HepG2 (cell line): ENCODE measurements around the gene CCDC57. TPM values are rescaled to one million over a fixed set of nuclear protein-coding genes. Genes with fewer than 3 reads are reported as not detected.

ENCODE experiments used
- ARNT2 ChIP-seq: sonication (generic); formaldehyde crosslinking; IDR thresholded peaks from 2 replicates; pipeline ENCODE4 v1.8.0; 2022; ENCODE audit warnings: mild to moderate bottlenecking, low read depth, missing genetic modification reagents, moderate library complexity
- DMTF1 ChIP-seq: sonication (generic); formaldehyde crosslinking; IDR thresholded peaks from 2 replicates; pipeline ENCODE4 v1.4.0; 2020; ENCODE audit warnings: mild to moderate bottlenecking, missing genetic modification reagents
- ETV5 ChIP-seq: IDR thresholded peaks from 2 replicates; pipeline ENCODE4 v1.6.1; 2018; ENCODE audit warnings: missing biosample characterization, missing genetic modification reagents, inconsistent platforms, borderline replicate concordance
- FOXC1 ChIP-seq: sonication (generic); formaldehyde crosslinking; IDR thresholded peaks from 2 replicates; pipeline ENCODE4 v1.8.0; 2022; ENCODE audit warnings: mild to moderate bottlenecking, missing genetic modification reagents, borderline replicate concordance
- GATAD2A ChIP-seq: IDR thresholded peaks from 2 replicates; pipeline ENCODE4 v1.6.1; 2016
- GZF1 ChIP-seq: sonication (generic); formaldehyde crosslinking; IDR thresholded peaks from 2 replicates; pipeline ENCODE4 v1.5.1; 2020; ENCODE audit warnings: mild to moderate bottlenecking, missing genetic modification reagents
- HDAC2 ChIP-seq: sonication (generic); formaldehyde crosslinking; IDR thresholded peaks from 2 replicates; pipeline ENCODE4 v1.4.0; 2020; ENCODE audit warnings: missing genetic modification reagents
- JARID2 ChIP-seq: sonication (generic); formaldehyde crosslinking; IDR thresholded peaks from 2 replicates; pipeline ENCODE4 v1.8.1; 2023; ENCODE audit warnings: missing genetic modification reagents, inconsistent platforms; ENCODE audit not compliant: insufficient replicate concordance
- NCOA1 ChIP-seq: sonication (generic); formaldehyde crosslinking; IDR thresholded peaks from 2 replicates; pipeline ENCODE4 v1.9.0; 2021; ENCODE audit warnings: missing genetic modification reagents
- RAD21 ChIP-seq: fragments of 450-650 bp; formaldehyde crosslinking; IDR thresholded peaks from 2 replicates; pipeline ENCODE4 v1.5.0; 2020; ENCODE audit warnings: mild to moderate bottlenecking
- SNAPC4 ChIP-seq: sonication (generic); formaldehyde crosslinking; IDR thresholded peaks from 2 replicates; pipeline ENCODE4 v1.4.0; 2020; ENCODE audit warnings: mild to moderate bottlenecking, missing genetic modification reagents
- TARDBP ChIP-seq: sonication (generic); formaldehyde crosslinking; IDR thresholded peaks from 2 replicates; pipeline ENCODE4 v1.8.0; 2022; ENCODE audit warnings: mild to moderate bottlenecking, missing genetic modification reagents
- TEF ChIP-seq: sonication (generic); formaldehyde crosslinking; IDR thresholded peaks from 2 replicates; pipeline ENCODE4 v1.5.0; 2020; ENCODE audit warnings: missing genetic modification reagents
- YY1 ChIP-seq: IDR thresholded peaks from 2 replicates; pipeline ENCODE4 v1.6.1; 2011; ENCODE audit warnings: low read length, low read depth, moderate library complexity, mild to moderate bottlenecking; ENCODE audit not compliant: insufficient read depth, insufficient replicate concordance
- ZFP36L1 ChIP-seq: sonication (generic); formaldehyde crosslinking; IDR thresholded peaks from 2 replicates; pipeline ENCODE4 v1.8.0; 2022; ENCODE audit warnings: mild to moderate bottlenecking, missing genetic modification reagents, moderate library complexity
- ZNF124 ChIP-seq: sonication (generic); formaldehyde crosslinking; IDR thresholded peaks from 2 replicates; pipeline ENCODE4 v1.4.0; 2020; ENCODE audit warnings: missing genetic modification reagents
- ZNF333 ChIP-seq: sonication (generic); formaldehyde crosslinking; IDR thresholded peaks from 2 replicates; pipeline ENCODE4 v1.4.0; 2020; ENCODE audit warnings: mild to moderate bottlenecking, missing genetic modification reagents, borderline replicate concordance
- ZNF34 ChIP-seq: sonication (generic); formaldehyde crosslinking; IDR thresholded peaks from 2 replicates; pipeline ENCODE4 v1.4.0; 2020; ENCODE audit warnings: mild to moderate bottlenecking, missing genetic modification reagents, borderline replicate concordance
- ZNF530 ChIP-seq: sonication (generic); formaldehyde crosslinking; IDR thresholded peaks from 2 replicates; pipeline ENCODE4 v1.5.0; 2020; ENCODE audit warnings: low read depth, mild to moderate bottlenecking, missing genetic modification reagents
- ZNF850 ChIP-seq: sonication (generic); formaldehyde crosslinking; conservative IDR thresholded peaks from 2 replicates; pipeline ENCODE4 v1.9.0; 2021; ENCODE audit warnings: mild to moderate bottlenecking, missing genetic modification reagents
- ZSCAN22 ChIP-seq: sonication (generic); formaldehyde crosslinking; IDR thresholded peaks from 2 replicates; pipeline ENCODE4 v1.4.0; 2020; ENCODE audit warnings: mild to moderate bottlenecking, missing genetic modification reagents
- ZSCAN25 ChIP-seq: sonication (generic); formaldehyde crosslinking; IDR thresholded peaks from 2 replicates; pipeline ENCODE4 v1.8.0; 2022; ENCODE audit warnings: mild to moderate bottlenecking, missing genetic modification reagents
- polyA plus RNA-seq, 8 experiments: library from polyadenylated mRNA; depleted of rRNA in 3 of 8; stranded (reverse) in 7 of 8; unstranded in 1 of 8; fragments of >200 nt; fragmentation: Illumina TruSeq in 4 of 8; extraction: Trizol in 4 of 8; gene quantifications; 2 replicates each; pipeline versions ENCODE4 v1.2.1 to v1.2.3, GENCODE V29; 2011 to 2016; ENCODE audit warnings: low read depth in 4 of 8, missing spikeins in 1 of 8, mixed read lengths in 1 of 8; ENCODE audit not compliant: insufficient read depth in 1 of 8
- total RNA-seq, 5 experiments: library from RNA; depleted of rRNA; stranded (reverse); fragments of >200 nt; fragmentation: Illumina TruSeq; extraction: Trizol; gene quantifications; 2 replicates each; pipeline ENCODE4 v1.2.3, GENCODE V29; 2016; ENCODE audit warnings: low read depth in 1 of 5

CCDC57 gene
- total and polyA plus RNA-seq, 2 of the 13 experiments (the other 11 are each of a cell fraction or from before 2014, with no cell fraction given): 59.3 to 59.9 TPM

GRCh38 chr17:82225368-82226029 lies 12.9 kb upstream of the CCDC57 start (continued):
- TF ChIP-seq TARDBP (CRISPR knock-in tag) (no peak), ZFP36L1 (CRISPR knock-in tag) (no peak), GATAD2A (CRISPR knock-in tag) (peak; percentile 45; the same call in 1 of the 2 replicates), SNAPC4 (CRISPR knock-in tag) (no peak), JARID2 (CRISPR knock-in tag) (no peak), TEF (CRISPR knock-in tag) (no peak), NCOA1 (CRISPR knock-in tag) (no peak), ZNF124 (no peak), RAD21 (CRISPR knock-in tag) (no peak), ZSCAN25 (CRISPR knock-in tag) (peak; percentile 67), ZNF850 (CRISPR knock-in tag) (no peak), HDAC2 (CRISPR knock-in tag) (peak; percentile 61; the same call in 1 of the 2 replicates), ZNF333 (CRISPR knock-in tag) (no peak), ZNF530 (no peak), ETV5 (no peak; the same call in 1 of the 2 replicates), ZSCAN22 (CRISPR knock-in tag) (no peak), GZF1 (no peak), FOXC1 (CRISPR knock-in tag) (no peak), DMTF1 (CRISPR knock-in tag) (no peak), ZNF34 (no peak), YY1 (no peak), ARNT2 (CRISPR knock-in tag) (0 out of 2 replicates have a peak, but pooled peaks have one; percentile 22)
